T-helper 1 cell (primary cell): Measurements from ENCODE around the gene EIF3CL.
"Not testable (repeated sequence)": the region's sequence is repeated elsewhere in the genome, so short reads cannot be mapped to it uniquely, and the experiment has no call there.

ENCODE experiments used
- DNase-seq, 5 donors: peaks; one replicate each; pipeline ENCODE4 v3.0.0-alpha.2; 2012 to 2020

Gene EIF3CL

DNA sequence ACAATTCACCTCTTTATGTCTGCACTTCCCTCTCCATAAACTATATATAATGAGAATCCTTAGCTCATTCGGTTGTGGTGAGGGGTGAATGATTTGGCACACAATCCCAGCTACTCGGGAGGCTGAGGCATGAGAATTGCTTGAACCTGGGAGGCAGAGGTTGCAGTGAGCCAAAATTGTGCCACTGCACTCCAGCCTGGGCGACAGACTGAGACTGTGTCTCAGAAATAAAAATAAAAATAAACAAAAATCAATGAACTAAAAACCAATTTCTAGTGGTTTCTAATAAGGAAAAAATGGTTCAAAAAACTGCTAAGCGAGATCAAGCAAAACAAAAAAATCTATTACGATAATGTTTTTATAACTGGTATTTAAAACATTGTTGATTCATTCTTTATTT, 40.2 kb downstream of the EIF3CL start, which contains the start of gene NPIPB6:
Gene NPIPB6 (minus strand): TSS at position 101 of the 400 bp plus-strand sequence. CDS start 686 bp downstream, outside the sequence.
- DNase-seq = not testable (repeated sequence)

GRCh38 chr16:28362600-28362999, 41.0 kb downstream of the EIF3CL start:
- not testable (repeated sequence) for DNase-seq

GRCh38 chr16:28338230-28338629, 65.4 kb downstream of the EIF3CL start:
- DNase-seq = not testable (repeated sequence)

GRCh38 chr16:28336940-28337710, 66.5 kb downstream of the EIF3CL start:
- DNase-seq = not testable (repeated sequence)

- DNase-seq = not testable (repeated sequence)
These were observed 68.0 kb downstream of the EIF3CL start for GRCh38 chr16:28335678-28336077.

DNA sequence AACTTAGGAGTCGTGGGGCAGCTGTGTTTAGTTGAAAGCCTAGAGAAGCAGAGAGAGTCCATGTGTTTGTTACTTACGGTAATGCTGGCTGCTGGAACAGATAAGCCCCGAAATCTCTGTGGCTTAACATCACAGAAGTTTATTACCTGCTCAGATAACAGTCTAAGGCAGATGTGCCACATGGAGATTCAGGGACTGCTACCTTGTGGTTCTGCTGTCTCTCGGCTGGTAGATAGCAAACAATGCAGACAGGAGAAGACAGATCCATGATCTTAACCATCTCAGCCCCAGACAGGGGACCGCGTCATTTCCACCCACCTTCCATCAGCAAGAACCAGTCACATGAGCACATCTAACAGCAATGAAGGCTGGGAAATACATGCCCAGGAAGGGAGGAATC, 71.0 kb downstream of the EIF3CL start:
- not testable (repeated sequence) for DNase-seq

DNA sequence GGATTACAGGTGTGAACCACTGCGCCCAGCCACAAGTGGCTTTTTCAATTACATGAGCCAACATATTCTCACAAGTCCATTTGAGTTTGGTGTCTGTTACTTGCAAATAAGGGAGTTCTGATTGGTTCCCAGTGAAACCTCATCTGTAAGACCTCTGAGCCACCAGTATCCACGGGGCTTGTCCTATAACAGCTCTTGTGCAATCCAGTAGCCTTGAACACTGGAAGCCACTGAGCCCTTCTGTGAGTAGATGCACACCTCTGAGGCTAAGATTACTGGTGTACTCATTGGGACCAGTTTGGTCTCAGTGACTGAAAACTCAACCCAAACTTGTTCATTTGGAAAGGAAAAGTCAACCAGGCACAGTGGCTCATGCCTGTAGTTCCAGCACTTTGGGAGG, 72.7 kb downstream of the EIF3CL start:
- not testable (repeated sequence) for DNase-seq

- DNase-seq = not testable (repeated sequence)
These were observed 73.4 kb downstream of the EIF3CL start for GRCh38 chr16:28330232-28330631.
